ENCODE measurements around the gene PAIP1.

GRCh38 chr5:43590700-43591099 is 33.8 kb upstream of the PAIP1 start:
- no peak for TF ChIP-seq EZH2phosphoT487 (IDR thresholded peaks at IDR 0.05; ENCODE audit: borderline replicate concordance)
- TF ChIP-seq CTCF (conservative IDR thresholded peaks at IDR 0.05; ENCODE audit: low read length): no peak
